Activated T-cell treated with anti-CD3 and anti-CD28 coated beads for 1 hour (primary cell): ENCODE results near the gene RNF144B.
"Not testable (repeated sequence)": the region's sequence is repeated elsewhere in the genome, so short reads cannot be mapped to it uniquely, and the experiment has no call there.

Experiments
- DNase-seq: peaks from one replicate; pipeline ENCODE4 v3.0.0-alpha.2; 2020; ENCODE audit warnings: low read depth

RNF144B gene

GRCh38 chr6:18445228-18445627 is 58.1 kb downstream of the RNF144B start:
- DNase-seq: no peak

DNA sequence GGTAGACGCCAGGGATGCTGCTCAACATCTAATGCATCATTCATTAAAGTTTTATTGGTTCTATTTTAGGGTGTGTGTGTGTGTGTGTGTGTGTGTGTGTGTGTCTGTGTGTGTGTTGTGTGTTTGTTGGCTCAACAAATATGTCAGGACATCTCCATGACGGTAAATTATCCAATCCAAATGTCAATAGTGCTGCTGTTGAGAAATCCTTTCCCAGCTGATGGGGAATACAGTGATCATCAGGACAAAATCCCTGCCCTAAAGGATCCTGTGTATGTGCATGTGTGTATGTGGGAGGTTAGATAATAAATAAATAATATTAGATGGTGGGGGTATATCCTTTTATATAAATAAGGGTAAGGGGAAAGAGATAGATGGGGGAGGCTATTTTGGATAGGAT is 59.6 kb downstream of the RNF144B start:
- no peak for DNase-seq

DNA sequence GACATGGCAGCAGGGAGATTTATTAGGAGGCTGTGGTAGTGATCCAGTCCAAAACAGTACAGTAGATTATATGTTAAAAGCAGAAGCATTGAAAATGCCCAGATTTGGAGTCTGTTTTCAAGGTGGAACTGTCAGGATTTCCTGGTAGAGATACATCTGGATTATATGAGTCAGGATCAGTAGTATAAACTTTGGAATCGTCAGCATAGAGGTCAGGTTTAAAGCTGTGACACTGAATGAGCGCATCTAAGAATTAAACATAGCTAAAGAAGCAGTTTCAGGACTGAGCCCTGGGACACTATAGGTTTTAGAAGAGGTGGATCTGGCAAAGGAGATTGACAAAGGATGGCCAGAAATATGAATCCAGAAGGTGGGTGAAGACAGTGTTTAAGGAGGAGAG is 60.4 kb downstream of the RNF144B start:
- no peak for DNase-seq

DNA sequence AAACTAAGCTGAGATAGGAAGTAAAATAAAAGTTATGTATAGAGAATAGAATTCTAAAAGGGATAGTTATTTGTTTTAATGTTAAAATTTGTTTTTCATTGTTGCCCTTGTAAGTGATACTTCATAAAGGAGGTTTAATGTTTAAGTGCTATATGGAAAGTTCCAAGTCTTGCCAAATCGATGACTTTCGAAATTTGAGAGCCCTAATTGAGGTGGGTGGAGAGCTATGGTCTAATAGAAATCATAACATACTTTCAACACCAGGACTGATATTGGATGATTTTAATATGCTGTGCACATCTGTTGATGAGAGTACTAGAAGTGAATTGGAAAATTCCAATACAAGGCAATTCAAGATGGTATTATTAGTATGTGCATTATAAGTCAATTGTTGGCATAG is 64.6 kb downstream of the RNF144B start:
- DNase-seq: no peak

GRCh38 chr6:18454446-18454845 is 67.3 kb downstream of the RNF144B start:
- no peak for DNase-seq

DNA sequence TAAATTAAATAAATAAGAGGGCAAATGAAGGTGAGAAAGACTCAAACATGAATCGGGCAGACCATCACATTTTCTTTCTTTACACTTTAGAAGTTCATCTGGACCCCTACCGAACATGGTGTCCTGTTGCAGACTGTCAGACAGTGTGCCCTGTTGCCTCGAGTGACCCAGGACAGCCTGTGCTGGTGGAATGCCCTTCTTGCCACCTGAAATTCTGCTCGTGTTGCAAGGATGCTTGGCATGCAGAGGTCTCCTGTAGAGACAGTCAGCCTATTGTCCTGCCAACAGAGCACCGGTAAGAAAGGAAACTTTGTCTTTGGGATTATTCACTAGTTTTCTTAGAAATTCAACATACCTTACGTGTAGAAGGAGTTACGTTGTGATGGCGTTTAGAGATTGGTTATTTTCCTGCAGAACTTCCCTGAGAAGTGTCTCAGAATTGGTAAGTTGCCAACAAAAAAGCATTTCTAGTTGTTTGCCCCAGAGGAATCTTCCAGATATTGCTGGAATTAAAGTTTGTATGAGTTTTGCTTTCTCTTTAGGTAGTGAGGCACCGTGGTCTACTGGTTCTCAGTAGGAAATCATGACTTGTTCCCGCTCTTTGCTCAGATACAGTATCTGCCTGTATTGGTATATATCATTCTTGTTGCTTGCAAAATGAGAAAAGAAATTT is 70.1 kb downstream of the RNF144B start:
- DNase-seq: no peak

GRCh38 chr6:18458086-18458485 is 70.9 kb downstream of the RNF144B start:
- not testable (repeated sequence) for DNase-seq

DNA sequence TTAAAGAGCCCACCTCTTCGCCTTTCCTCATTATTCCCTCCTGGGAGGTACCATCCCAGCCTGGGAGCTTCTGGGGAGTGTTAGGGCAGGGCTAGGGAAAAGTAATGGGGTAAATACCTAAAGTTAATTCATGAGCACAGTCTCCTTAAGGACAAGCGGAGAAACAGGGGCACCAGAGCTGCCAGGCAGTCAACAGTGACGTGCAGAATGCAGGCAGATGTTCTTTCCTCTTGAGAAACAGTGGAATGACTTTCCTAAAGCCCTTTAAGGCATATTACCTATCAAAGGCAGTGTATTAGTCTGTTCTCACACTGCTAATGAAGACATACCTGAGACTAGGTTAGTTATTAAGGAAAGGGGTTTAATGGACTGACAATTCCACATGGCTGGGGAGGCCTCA is 76.3 kb downstream of the RNF144B start:
- DNase-seq: no peak

GRCh38 chr6:18464176-18464575 is 77.0 kb downstream of the RNF144B start:
- no peak for DNase-seq

DNA sequence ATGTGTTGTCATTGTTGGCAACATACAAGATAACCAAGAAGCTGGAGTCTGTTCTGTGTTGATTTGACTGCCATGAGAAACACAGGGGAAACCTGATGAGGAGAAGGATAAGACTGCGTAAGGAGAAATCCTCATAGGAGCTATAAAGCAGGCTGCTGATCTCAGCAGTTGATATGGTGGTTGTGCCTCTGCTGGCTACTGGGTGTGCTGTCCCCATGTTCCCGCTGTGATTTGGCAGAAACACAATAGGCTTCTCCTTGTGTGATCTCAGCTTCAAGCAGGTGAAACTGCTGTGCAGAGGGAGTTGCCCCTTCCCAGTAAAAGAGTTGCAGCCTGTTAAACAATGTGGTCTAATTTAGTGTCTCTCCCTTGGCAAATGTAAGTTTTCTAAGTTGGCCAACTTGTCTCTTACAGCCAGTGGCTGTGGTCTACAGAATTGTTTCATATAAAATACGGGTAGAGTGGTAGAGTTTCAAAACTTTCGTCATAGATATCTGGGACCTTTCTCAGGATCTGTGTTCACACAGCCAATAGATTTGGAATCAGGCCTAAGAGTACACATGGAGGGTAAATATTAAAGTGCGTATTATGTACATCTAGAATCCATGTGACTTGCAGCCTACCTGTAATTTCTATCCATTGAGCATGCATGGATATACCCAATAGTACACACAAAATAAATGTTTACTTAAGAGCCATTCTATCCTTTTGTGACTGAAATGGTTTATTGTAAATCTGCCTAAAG is 78.4 kb downstream of the RNF144B start:
- no peak for DNase-seq

DNA sequence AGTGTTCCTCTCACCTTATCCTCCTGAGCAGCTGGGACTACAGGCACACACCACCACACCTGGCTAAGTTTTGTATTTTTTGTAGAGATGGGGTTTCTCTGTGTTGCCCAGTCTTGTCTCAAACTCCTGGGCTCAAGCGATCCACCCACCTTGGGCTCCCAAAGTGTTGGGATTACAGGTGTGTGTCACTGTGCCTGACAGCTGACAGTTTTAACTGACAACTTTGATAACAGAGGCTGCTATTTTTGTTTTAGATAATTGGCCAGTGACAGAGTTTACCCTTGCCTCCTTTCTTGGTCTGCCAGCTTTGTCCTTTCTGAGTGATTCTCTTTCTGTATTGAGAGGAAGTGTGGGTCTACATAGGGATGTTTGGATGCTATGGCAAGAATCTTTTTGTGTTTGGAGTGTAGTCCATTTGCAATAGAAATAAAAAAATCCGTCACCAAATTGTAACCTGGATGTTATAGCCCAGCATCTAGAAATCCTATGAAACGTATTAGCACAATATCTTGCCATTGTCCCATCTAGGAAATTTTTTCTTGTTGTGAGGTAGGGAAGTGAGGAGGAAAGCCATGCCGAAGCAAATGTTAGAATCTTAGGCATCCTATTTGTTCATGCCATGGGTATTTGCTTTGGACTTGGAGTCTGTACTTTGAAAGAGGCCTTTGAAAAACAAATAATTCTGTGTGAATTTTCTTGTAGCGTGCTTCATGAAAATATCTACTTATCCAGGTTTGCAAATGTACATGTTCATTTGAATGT is 80.8 kb downstream of the RNF144B start:
- DNase-seq: no peak

DNA sequence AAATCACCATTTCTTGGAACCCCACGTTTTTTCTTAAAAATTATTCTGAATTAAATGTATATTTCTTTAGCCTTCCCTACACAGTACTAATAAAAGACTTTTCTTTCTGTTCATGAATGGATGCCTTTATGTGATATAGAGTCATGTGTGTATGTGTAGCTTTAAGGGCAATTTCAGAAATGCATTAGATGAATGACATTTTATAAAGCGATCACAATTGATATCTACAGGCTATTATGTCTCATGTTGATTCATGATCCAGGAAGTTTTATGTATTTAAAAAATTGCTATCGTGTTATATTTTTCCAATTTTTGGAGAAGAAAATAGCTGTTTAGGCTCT is 81.3 kb downstream of the RNF144B start:
- DNase-seq: no peak

GRCh38 chr6:18469536-18469935 is 82.4 kb downstream of the RNF144B start:
- no peak for DNase-seq

DNA sequence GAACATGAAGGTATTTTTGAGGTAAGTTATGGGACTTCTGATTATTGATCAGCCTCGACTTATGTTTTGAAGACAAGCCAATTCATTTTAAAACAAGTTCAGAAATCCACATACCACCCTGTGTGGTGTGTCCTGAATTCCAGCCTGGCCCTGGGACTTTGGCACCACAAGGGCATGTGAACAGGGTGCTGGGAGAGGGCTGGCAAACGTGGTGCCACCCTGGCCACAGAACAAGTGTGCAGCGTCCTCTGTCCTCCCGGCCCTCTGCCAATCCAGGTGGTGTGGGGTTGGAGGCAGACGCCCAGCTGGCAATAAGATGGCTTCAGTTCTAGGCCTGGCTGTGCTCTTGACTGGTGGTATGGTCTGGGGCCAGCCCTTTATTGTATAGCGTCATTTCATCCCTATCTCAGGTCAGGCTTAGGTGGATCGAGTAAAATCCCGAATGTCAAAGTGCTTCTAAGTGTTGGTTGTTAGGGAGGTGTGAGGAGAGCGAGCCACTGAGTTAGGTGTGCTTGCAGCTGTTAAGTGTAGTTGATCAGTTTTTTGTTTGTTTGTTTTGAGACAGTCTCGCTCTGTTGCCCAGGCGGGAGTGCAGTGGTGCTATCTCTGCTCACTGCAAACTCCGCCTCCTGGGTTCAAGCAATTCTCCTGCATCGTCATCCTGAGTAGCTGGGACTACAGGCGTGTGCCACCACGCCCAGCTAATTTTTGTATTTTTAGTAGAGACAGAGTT is 84.2 kb downstream of the RNF144B start:
- DNase-seq: no peak

GRCh38 chr6:18472941-18473340 is 85.8 kb downstream of the RNF144B start:
- DNase-seq: no peak

DNA sequence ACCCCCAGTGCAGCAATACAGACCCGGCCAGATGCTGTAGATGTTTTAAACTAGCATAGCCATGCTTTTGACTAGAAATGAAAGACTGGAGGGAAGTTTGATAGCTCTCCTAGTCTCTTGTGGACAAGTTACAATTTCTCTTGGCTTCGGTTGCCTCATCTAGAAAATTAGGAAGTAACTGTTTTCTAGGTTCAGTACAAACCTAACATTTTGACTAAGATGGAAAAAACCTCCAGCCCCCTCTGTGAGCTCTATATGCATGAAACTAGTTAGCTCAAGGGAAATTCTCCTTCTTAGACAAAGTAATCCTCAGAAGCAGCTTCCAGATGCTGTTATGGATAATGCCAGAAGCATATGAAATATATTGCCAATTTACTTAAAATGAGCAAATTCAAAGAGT is 86.6 kb downstream of the RNF144B start:
- DNase-seq: no peak

DNA sequence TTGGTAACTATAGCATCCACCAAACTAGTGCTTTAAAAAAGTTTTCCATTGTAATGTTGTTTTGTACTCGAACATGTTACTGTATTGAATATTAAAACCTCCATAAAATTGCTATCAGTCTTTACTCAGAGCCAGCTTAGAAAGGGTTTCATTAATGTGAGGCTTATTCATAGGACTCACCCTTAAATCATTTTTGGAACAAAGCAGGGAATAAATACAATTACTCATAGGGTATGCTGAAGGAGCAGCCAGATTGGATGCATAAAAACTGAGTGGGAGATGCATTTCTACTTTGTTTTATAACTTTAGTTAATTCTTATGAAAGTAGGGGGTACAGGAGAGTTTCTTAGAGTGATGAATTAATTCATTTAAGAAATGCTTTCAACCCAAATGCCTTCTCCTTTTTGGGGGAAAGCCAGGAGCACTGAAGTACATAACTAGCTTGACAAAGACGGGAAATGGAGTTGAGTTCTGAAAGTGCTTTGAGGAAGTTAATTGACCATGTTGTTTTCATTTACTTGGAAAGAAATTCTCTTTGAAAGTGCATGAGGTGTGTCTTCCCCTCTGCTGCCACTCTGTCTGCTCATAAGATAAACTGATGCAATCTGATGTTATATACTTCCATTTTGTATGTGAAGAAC is 90.3 kb downstream of the RNF144B start:
- DNase-seq: no peak

GRCh38 chr6:18478610-18479009 is 91.5 kb downstream of the RNF144B start:
- DNase-seq: no peak

- no peak for DNase-seq
Observed at GRCh38 chr6:18481870-18482269, 94.7 kb downstream of the RNF144B start.

DNA sequence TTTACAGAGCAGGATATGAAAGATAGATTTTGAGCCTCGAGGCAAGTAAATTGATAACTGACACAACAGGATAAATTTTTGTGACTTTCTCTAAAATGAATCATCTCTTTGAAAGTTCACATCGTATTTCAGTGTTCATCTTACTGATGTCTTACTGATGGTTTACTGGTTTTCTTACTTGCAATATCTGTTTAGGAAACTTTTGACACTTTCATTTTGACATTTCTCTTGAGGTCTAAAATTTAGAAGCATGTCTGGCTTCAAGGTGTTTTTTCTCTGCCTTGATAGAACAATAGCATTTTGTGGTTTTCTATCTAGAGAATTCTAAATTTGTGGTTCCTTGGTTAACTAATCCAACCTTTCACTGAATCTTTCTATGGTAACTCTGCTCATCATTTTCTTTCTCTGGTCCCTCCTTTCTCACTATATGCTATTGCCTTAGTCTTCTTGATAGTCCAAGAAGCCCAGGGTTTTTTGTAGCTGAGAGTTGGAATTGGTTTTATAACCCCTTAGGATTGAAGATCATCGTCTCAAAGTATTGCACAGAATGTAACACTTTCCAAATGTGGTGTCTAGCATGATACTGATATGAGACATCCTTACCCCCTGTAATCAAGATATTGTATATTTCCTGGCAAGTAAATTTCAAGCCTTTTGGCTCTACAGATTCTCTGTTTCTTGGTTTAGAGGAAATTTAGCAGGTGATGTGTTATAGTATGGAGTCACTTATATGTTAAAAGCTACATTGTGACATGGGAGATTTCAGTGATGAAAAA is 98.7 kb downstream of the RNF144B start:
- DNase-seq: no peak

DNA sequence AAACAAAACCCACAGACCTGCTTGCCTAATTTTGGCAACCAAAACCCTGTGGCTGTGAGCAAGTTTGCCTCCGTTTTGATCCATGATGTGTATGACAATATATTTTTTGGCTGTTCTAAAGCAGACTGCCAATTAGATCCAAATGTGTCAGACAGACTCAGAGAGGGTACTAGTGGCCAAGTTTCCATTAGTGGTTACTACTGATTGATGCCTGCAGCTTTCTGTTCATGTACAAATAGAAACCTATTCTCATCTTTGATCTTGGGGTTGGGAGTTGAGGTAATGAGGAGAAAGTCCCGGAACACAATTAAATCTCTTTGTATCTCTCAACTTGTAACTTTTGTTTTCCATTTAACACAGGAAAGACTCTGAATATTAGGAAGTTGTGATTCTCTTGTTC is 100.9 kb downstream of the RNF144B start:
- DNase-seq: no peak
